ENCODE data around the gene STIM1.

STIM1 gene

GRCh38 chr11:3816673-3817072 is 38.8 kb upstream of the STIM1 start:
- Histone ChIP-seq H3K27ac (no peak overlapping the region), H3K4me3 (no peak overlapping the region), H3K9me3 (ENCODE audit: low read depth, low read length) (no peaks in the 10 kb centered on the region), H3K9ac (ENCODE audit: insufficient read length) (no peak overlapping the region), H3K36me3 (ENCODE audit: insufficient read depth, low read length) (no peaks in the 10 kb centered on the region)
- TF ChIP-seq EZH2 (IDR thresholded peaks at IDR 0.05): no peak
- TF ChIP-seq FOXP2 (optimal IDR thresholded peaks at IDR 0.05; ENCODE audit: control extremely low read depth, extremely low read length, insufficient read depth): no peak
- TF ChIP-seq POLR2AphosphoS5 (IDR thresholded peaks at IDR 0.05; ENCODE audit: borderline replicate concordance, low read depth, low read length): no peak
- DNase-seq (ENCODE audit: low read depth, low spot score): no peak

- H3K9ac ChIP-seq (ENCODE audit: insufficient read length): no peak overlapping the region
- DNase-seq (ENCODE audit: low read depth, low spot score): no peak
- no peak overlapping the region for H3K27ac ChIP-seq
- no peak overlapping the region for H3K4me3 ChIP-seq
- H3K9me3 ChIP-seq (ENCODE audit: low read depth, low read length): no peaks in the 10 kb centered on the region
- TF ChIP-seq FOXP2 (optimal IDR thresholded peaks at IDR 0.05; ENCODE audit: control extremely low read depth, extremely low read length, insufficient read depth) (no peak), EZH2 (IDR thresholded peaks at IDR 0.05) (no peak), POLR2AphosphoS5 (IDR thresholded peaks at IDR 0.05; ENCODE audit: borderline replicate concordance, low read depth, low read length) (no peak)
- H3K36me3 ChIP-seq (ENCODE audit: insufficient read depth, low read length): no peaks in the 10 kb centered on the region
These were observed 38.2 kb upstream of the STIM1 start for GRCh38 chr11:3817181-3817800.

- DNase-seq (ENCODE audit: low read depth, low spot score): no peak
- no peak overlapping the region for H3K9ac ChIP-seq (ENCODE audit: insufficient read length)
- no peak overlapping the region for H3K4me3 ChIP-seq
- no peak overlapping the region for H3K27ac ChIP-seq
- 0 out of 2 replicates have a peak, but pooled peaks cover 3% of the 10 kb centered on the region for H3K36me3 ChIP-seq (ENCODE audit: insufficient read depth, low read length)
- H3K9me3 ChIP-seq (ENCODE audit: low read depth, low read length): no peaks in the 10 kb centered on the region
- TF ChIP-seq POLR2AphosphoS5 (IDR thresholded peaks at IDR 0.05; ENCODE audit: borderline replicate concordance, low read depth, low read length) (no peak), FOXP2 (optimal IDR thresholded peaks at IDR 0.05; ENCODE audit: control extremely low read depth, extremely low read length, insufficient read depth) (no peak), EZH2 (IDR thresholded peaks at IDR 0.05) (no peak)
These were observed 34.5 kb upstream of the STIM1 start for GRCh38 chr11:3820971-3821370.

GRCh38 chr11:3822312-3822711 is 33.2 kb upstream of the STIM1 start:
- Histone ChIP-seq H3K27ac (no peak overlapping the region), H3K9ac (ENCODE audit: insufficient read length) (no peak overlapping the region)
- no peak for DNase-seq (ENCODE audit: low read depth, low spot score)

GRCh38 chr11:3823303-3823702 is 32.2 kb upstream of the STIM1 start:
- H3K9ac ChIP-seq (ENCODE audit: insufficient read length): no peak overlapping the region
- no peak overlapping the region for H3K4me3 ChIP-seq
- peaks cover 10% of the 10 kb centered on the region; the same call in 1 of the 2 replicates for H3K36me3 ChIP-seq (ENCODE audit: insufficient read depth, low read length)
- H3K9me3 ChIP-seq (ENCODE audit: low read depth, low read length): no peaks in the 10 kb centered on the region
- H3K27ac ChIP-seq: no peak overlapping the region
- no peak for DNase-seq (ENCODE audit: low read depth, low spot score)
- no peak for TF ChIP-seq POLR2AphosphoS5 (IDR thresholded peaks at IDR 0.05; ENCODE audit: borderline replicate concordance, low read depth, low read length)
- TF ChIP-seq EZH2 (IDR thresholded peaks at IDR 0.05): no peak
- no peak for TF ChIP-seq FOXP2 (optimal IDR thresholded peaks at IDR 0.05; ENCODE audit: control extremely low read depth, extremely low read length, insufficient read depth)

More at GRCh38 chr11:3822312-3822711, 33.2 kb upstream of the STIM1 start:
- Histone ChIP-seq H3K9me3 (ENCODE audit: low read depth, low read length) (no peaks in the 10 kb centered on the region), H3K36me3 (ENCODE audit: insufficient read depth, low read length) (peaks cover 5% of the 10 kb centered on the region; the same call in 1 of the 2 replicates), H3K4me3 (no peak overlapping the region)
- TF ChIP-seq POLR2AphosphoS5 (IDR thresholded peaks at IDR 0.05; ENCODE audit: borderline replicate concordance, low read depth, low read length) (no peak), EZH2 (IDR thresholded peaks at IDR 0.05) (no peak), FOXP2 (optimal IDR thresholded peaks at IDR 0.05; ENCODE audit: control extremely low read depth, extremely low read length, insufficient read depth) (no peak)

- H3K4me3 ChIP-seq: no peak overlapping the region
- no peak for DNase-seq (ENCODE audit: low read depth, low spot score)
- no peak for TF ChIP-seq FOXP2 (optimal IDR thresholded peaks at IDR 0.05; ENCODE audit: control extremely low read depth, extremely low read length, insufficient read depth)
- TF ChIP-seq POLR2AphosphoS5 (IDR thresholded peaks at IDR 0.05; ENCODE audit: borderline replicate concordance, low read depth, low read length): no peak
- no peak for TF ChIP-seq EZH2 (IDR thresholded peaks at IDR 0.05)
- no peak overlapping the region for H3K27ac ChIP-seq
- no peaks in the 10 kb centered on the region for H3K9me3 ChIP-seq (ENCODE audit: low read depth, low read length)
- H3K36me3 ChIP-seq (ENCODE audit: insufficient read depth, low read length): peaks cover 10% of the 10 kb centered on the region; the same call in 1 of the 2 replicates
- no peak overlapping the region for H3K9ac ChIP-seq (ENCODE audit: insufficient read length)
These were observed 31.5 kb upstream of the STIM1 start for GRCh38 chr11:3823762-3824506.

GRCh38 chr11:3824714-3825472 is 30.6 kb upstream of the STIM1 start:
- TF ChIP-seq EZH2 (IDR thresholded peaks at IDR 0.05): no peak
- no peak; the same call in 1 of the 2 replicates for TF ChIP-seq POLR2AphosphoS5 (IDR thresholded peaks at IDR 0.05; ENCODE audit: borderline replicate concordance, low read depth, low read length)
- no peak for TF ChIP-seq FOXP2 (optimal IDR thresholded peaks at IDR 0.05; ENCODE audit: control extremely low read depth, extremely low read length, insufficient read depth)
- Histone ChIP-seq H3K9me3 (ENCODE audit: low read depth, low read length) (no peaks in the 10 kb centered on the region), H3K27ac (no peak overlapping the region), H3K9ac (ENCODE audit: insufficient read length) (no peak overlapping the region), H3K4me3 (no peak overlapping the region), H3K36me3 (ENCODE audit: insufficient read depth, low read length) (peaks cover 10% of the 10 kb centered on the region; the same call in 1 of the 2 replicates)
- DNase-seq (ENCODE audit: low read depth, low spot score): no peak
